ENCODE data around the gene NPBWR2. TPM values are rescaled to one million over a fixed set of nuclear protein-coding genes. Genes with fewer than 3 reads are reported as not detected.

Gene NPBWR2
- polyA plus RNA-seq, 1 donor (not counting 4 experiments of a cell fraction or from before 2014, with no cell fraction given): not detected

GRCh38 chr20:64077541-64077875, 29.9 kb downstream of the NPBWR2 start:
- FAIRE-seq: no peak
- no peak overlapping the region for H3K27ac ChIP-seq (ENCODE audit: control insufficient read depth, insufficient read depth, low read length)

GRCh38 chr20:64077094-64077493, 30.3 kb downstream of the NPBWR2 start:
- FAIRE-seq: no peak
- no peak overlapping the region for H2AFZ ChIP-seq (ENCODE audit: control insufficient read depth, low read length)
- TF ChIP-seq CTCF (optimal IDR thresholded peaks at IDR 0.05 in 1 of 3, IDR thresholded peaks at IDR 0.05 in 1 of 3, conservative IDR thresholded peaks at IDR 0.05 in 1 of 3; ENCODE audit: extremely low read depth in 1 of 3, insufficient read depth in 2 of 3, low read length in 3 of 3) (no peak), EZH2 (IDR thresholded peaks at IDR 0.05; ENCODE audit: low read length) (no peak)
- no peak for DNase-seq (ENCODE audit: low read depth, low spot score)
- H3K9ac ChIP-seq (ENCODE audit: control insufficient read depth, extremely low read depth, insufficient read depth, low read length): no peak overlapping the region
- H3K4me1 ChIP-seq (ENCODE audit: control insufficient read depth, extremely low read depth, insufficient read depth, low read length): peaks cover 13% of the 10 kb centered on the region
- no peaks in the 10 kb centered on the region for H4K20me1 ChIP-seq (ENCODE audit: control insufficient read depth, extremely low read depth, insufficient read depth, low read length)
- no peak overlapping the region for H3K4me3 ChIP-seq (ENCODE audit: control insufficient read depth in 2 of 3, extremely low read depth in 1 of 3, insufficient read depth in 2 of 3, low read depth in 1 of 3, low read length in 3 of 3)
- H3K79me2 ChIP-seq (ENCODE audit: control insufficient read depth, insufficient read depth, low read length): peaks cover 2% of the 10 kb centered on the region
- H3K9me3 ChIP-seq (ENCODE audit: control insufficient read depth, low read depth, low read length): no peaks in the 10 kb centered on the region
- dilution Hi-C loops (cut with MboI; ENCODE audit: extremely low pct_ligation_motif_present, low sequenced_read_pairs): no loop called here
- H3K36me3 ChIP-seq (ENCODE audit: control insufficient read depth in 2 of 2, extremely low read depth in 1 of 2, insufficient read depth in 2 of 2, low read length in 2 of 2): peaks cover 0 to 9% of the 10 kb centered on the region in 2 experiments
- no peak overlapping the region for H3K27ac ChIP-seq (ENCODE audit: control insufficient read depth, insufficient read depth, low read length)
- H3K4me2 ChIP-seq (ENCODE audit: control insufficient read depth, extremely low read depth, insufficient read depth, low read depth, low read length): no peak overlapping the region
- H3K27me3 ChIP-seq (ENCODE audit: control insufficient read depth, extremely low read depth, insufficient read depth, low read length): peaks cover 6% of the 10 kb centered on the region
- no peaks in the 10 kb centered on the region for H3K9me1 ChIP-seq (ENCODE audit: control insufficient read depth, extremely low read depth, insufficient read depth, low read length)

More at GRCh38 chr20:64077541-64077875, 29.9 kb downstream of the NPBWR2 start:
- Histone ChIP-seq H3K27me3 (ENCODE audit: control insufficient read depth, extremely low read depth, insufficient read depth, low read length) (peaks cover 10% of the 10 kb centered on the region), H3K36me3 (ENCODE audit: control insufficient read depth in 2 of 2, extremely low read depth in 1 of 2, insufficient read depth in 2 of 2, low read length in 2 of 2) (peaks cover 0 to 6% of the 10 kb centered on the region in 2 experiments), H3K9me1 (ENCODE audit: control insufficient read depth, extremely low read depth, insufficient read depth, low read length) (no peaks in the 10 kb centered on the region), H2AFZ (ENCODE audit: control insufficient read depth, low read length) (no peak overlapping the region), H3K4me3 (ENCODE audit: control insufficient read depth in 2 of 3, extremely low read depth in 1 of 3, insufficient read depth in 2 of 3, low read depth in 1 of 3, low read length in 3 of 3) (no peak overlapping the region), H3K9ac (ENCODE audit: control insufficient read depth, extremely low read depth, insufficient read depth, low read length) (no peak overlapping the region), H3K4me2 (ENCODE audit: control insufficient read depth, extremely low read depth, insufficient read depth, low read depth, low read length) (no peak overlapping the region), H4K20me1 (ENCODE audit: control insufficient read depth, extremely low read depth, insufficient read depth, low read length) (no peaks in the 10 kb centered on the region), H3K4me1 (ENCODE audit: control insufficient read depth, extremely low read depth, insufficient read depth, low read length) (peaks cover 13% of the 10 kb centered on the region), H3K9me3 (ENCODE audit: control insufficient read depth, low read depth, low read length) (no peaks in the 10 kb centered on the region), H3K79me2 (ENCODE audit: control insufficient read depth, insufficient read depth, low read length) (peaks cover 2% of the 10 kb centered on the region)
- dilution Hi-C loops (cut with MboI; ENCODE audit: extremely low pct_ligation_motif_present, low sequenced_read_pairs): no loop called here
- no peak for TF ChIP-seq CTCF (optimal IDR thresholded peaks at IDR 0.05 in 1 of 3, IDR thresholded peaks at IDR 0.05 in 1 of 3, conservative IDR thresholded peaks at IDR 0.05 in 1 of 3; ENCODE audit: extremely low read depth in 1 of 3, insufficient read depth in 2 of 3, low read length in 3 of 3)
- TF ChIP-seq EZH2 (IDR thresholded peaks at IDR 0.05; ENCODE audit: low read length): no peak
- no peak for DNase-seq (ENCODE audit: low read depth, low spot score)

All from keratinocyte (primary cell).